Upper lobe of left lung (tissue), 4 donors: ENCODE data around the gene UBAC2.

Source experiments
- EP300 ChIP-seq, 4 donors: sonication (generic); formaldehyde crosslinking; IDR thresholded peaks; one replicate each; pipeline ENCODE4 v1.5.1; 2017; ENCODE audit warnings: antibody characterized with exemption in 4 of 4, control low read depth in 2 of 4
- TF ChIP-seq, protein P1 (sequence below), 6 experiments: fragments of 450-650 bp in 4 of 6; fragments of 200-600 bp in 2 of 6; sonication (generic) in 2 of 6; IDR thresholded peaks; one replicate each; pipeline ENCODE4 v1.5.1; 2016 to 2019; ENCODE audit warnings: antibody characterized with exemption in 6 of 6

DNA sequence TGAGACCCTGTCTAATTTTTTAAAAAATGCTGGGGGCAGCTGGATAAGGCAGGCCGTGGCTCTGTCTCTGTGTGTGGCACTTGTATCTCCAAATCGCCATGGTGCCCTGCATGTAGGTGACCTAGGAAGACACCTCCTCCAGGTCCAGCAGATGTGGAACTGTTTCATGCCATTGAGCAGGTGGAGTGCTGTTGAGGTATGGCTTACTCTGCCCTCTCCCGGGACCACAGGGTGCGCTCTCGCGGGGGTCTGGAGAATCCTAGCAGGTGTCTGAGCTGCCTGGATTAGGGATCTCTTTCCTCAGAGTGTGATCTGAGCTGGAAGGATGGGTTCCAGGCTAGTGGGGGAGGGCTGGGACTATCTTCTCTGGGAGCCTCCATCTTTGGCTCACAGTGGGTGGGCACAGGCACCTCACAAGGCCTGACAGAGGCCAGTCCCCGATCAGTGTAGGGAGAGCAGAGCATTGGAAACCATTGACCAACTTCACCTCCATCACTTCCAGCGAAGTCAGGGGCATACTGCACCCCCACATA is 233.0 kb downstream of the UBAC2 start:
- TF ChIP-seq, protein P1, sequence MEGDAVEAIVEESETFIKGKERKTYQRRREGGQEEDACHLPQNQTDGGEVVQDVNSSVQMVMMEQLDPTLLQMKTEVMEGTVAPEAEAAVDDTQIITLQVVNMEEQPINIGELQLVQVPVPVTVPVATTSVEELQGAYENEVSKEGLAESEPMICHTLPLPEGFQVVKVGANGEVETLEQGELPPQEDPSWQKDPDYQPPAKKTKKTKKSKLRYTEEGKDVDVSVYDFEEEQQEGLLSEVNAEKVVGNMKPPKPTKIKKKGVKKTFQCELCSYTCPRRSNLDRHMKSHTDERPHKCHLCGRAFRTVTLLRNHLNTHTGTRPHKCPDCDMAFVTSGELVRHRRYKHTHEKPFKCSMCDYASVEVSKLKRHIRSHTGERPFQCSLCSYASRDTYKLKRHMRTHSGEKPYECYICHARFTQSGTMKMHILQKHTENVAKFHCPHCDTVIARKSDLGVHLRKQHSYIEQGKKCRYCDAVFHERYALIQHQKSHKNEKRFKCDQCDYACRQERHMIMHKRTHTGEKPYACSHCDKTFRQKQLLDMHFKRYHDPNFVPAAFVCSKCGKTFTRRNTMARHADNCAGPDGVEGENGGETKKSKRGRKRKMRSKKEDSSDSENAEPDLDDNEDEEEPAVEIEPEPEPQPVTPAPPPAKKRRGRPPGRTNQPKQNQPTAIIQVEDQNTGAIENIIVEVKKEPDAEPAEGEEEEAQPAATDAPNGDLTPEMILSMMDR (IDR thresholded peaks at IDR 0.05) = no peak
- no peak for TF ChIP-seq EP300 (IDR thresholded peaks at IDR 0.05)
